Colonic mucosa (tissue), 4 donors: ENCODE data around the gene CPLX3. TPM values are rescaled to one million over a fixed set of nuclear protein-coding genes. Genes with fewer than 3 reads are reported as not detected.

Experiments
- DNase-seq: peaks from one replicate; pipeline ENCODE4 v3.0.0-alpha.2; 2020
- H3K27ac ChIP-seq: fragments of 200-600 bp; one replicate; pipeline ENCODE4 v1.8.0; 2021
- H3K27me3 ChIP-seq: fragments of 200-600 bp; one replicate; pipeline ENCODE4 v1.8.0; 2021
- H3K36me3 ChIP-seq: fragments of 200-600 bp; one replicate; pipeline ENCODE4 v1.8.0; 2021
- H3K4me1 ChIP-seq: fragments of 200-600 bp; one replicate; pipeline ENCODE4 v1.8.0; 2021; ENCODE audit warnings: mild to moderate bottlenecking
- H3K4me3 ChIP-seq: fragments of 200-600 bp; one replicate; pipeline ENCODE4 v1.8.0; 2021
- H3K9ac ChIP-seq, 2 donors: one replicate each; pipeline ENCODE4 v1.7.0; 2013; ENCODE audit warnings: control low read depth in 2 of 2, low read depth in 2 of 2, low read length in 2 of 2
- H3K9me3 ChIP-seq: fragments of 200-600 bp; one replicate; pipeline ENCODE4 v1.8.0; 2021
- intact Hi-C: fragments of 100-400 bp; cut with DNase I; formaldehyde crosslinking; loops from one replicate; pipeline ENCODE4 v1.14.1; 2022
- total RNA-seq, 2 donors: library from RNA; stranded (reverse); fragmentation: NEBNext Ultra II Directional in 1 of 2; extraction: Animal tissue kit (Norgen Biotek cat#: 25700) in 1 of 2; gene quantifications; one replicate each; pipeline ENCODE4 v1.2.1, GENCODE V29; 2021
- TF ChIP-seq, protein P1 (sequence below): fragments of 200-600 bp; IDR thresholded peaks from one replicate; pipeline ENCODE4 v1.8.0; 2022; ENCODE audit warnings: antibody characterized with exemption, mild to moderate bottlenecking
- donor health status: healthy.
- donor health status: DM: no; HTN: no; CAD: no.
- donor health status: DM: no; HTN: no; CAD: no.

Gene CPLX3
- total RNA-seq, 2 donors from 2014 or later, result not detected

DNA sequence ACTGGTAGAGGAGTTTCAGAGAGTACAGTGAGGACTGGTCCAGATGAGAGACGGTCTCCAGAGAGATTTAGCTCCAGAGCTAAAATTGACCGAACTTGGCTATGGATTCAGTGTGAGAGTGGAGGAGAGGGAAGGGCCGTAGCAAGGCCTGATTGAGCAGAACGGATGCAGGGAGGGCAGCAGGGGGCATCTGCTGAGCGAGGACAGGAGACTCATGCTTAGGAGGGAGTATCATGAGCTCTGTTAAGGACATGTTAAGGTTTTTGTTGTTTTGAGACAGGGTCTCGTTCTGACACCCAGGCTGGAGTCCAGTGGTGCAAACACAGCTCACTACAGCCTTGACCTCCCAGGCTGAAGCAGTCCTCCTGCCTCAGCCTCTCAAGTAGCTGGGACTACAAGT, 21.5 kb upstream of the CPLX3 start:
- Histone ChIP-seq H3K9me3 (no peaks in the 10 kb centered on the region), H3K4me3 (no peak overlapping the region), H3K4me1 (peaks cover 2% of the 10 kb centered on the region), H3K27ac (no peak overlapping the region), H3K9ac (no peak overlapping the region), H3K27me3 (no peaks in the 10 kb centered on the region), H3K36me3 (peaks cover 25% of the 10 kb centered on the region)
- no peak for DNase-seq
- intact Hi-C loops, result no loop called here
- TF ChIP-seq, protein P1, sequence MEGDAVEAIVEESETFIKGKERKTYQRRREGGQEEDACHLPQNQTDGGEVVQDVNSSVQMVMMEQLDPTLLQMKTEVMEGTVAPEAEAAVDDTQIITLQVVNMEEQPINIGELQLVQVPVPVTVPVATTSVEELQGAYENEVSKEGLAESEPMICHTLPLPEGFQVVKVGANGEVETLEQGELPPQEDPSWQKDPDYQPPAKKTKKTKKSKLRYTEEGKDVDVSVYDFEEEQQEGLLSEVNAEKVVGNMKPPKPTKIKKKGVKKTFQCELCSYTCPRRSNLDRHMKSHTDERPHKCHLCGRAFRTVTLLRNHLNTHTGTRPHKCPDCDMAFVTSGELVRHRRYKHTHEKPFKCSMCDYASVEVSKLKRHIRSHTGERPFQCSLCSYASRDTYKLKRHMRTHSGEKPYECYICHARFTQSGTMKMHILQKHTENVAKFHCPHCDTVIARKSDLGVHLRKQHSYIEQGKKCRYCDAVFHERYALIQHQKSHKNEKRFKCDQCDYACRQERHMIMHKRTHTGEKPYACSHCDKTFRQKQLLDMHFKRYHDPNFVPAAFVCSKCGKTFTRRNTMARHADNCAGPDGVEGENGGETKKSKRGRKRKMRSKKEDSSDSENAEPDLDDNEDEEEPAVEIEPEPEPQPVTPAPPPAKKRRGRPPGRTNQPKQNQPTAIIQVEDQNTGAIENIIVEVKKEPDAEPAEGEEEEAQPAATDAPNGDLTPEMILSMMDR, result no peak

DNA sequence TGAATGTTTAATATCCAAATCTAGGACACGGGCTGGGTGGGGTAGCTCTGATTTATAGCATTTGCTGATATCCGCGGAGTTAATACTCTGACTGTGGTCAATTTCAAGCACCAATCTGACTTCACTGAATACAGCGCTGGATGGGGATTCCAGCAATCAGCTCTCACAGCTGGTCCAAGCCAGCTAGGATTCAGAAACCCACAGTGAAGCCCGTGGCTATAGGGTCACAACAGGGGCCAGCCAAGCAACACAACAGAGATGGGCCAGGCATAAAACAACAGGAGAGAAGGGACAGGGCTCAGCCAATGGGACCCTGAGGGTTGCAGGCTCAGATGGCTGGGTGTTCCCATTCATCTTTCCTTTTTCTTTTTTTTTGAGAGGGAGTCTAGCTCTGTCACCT, 19.1 kb upstream of the CPLX3 start:
- DNase-seq, result no peak
- intact Hi-C loops, result no loop called here
- Histone ChIP-seq H3K4me3 (no peak overlapping the region), H3K27me3 (no peaks in the 10 kb centered on the region), H3K27ac (no peak overlapping the region), H3K36me3 (peaks cover 11% of the 10 kb centered on the region), H3K9me3 (no peaks in the 10 kb centered on the region), H3K4me1 (no peaks in the 10 kb centered on the region), H3K9ac (peak overlapping the region in 1 of 2 donors; percentile 14)
- TF ChIP-seq, protein P1, result no peak

DNA sequence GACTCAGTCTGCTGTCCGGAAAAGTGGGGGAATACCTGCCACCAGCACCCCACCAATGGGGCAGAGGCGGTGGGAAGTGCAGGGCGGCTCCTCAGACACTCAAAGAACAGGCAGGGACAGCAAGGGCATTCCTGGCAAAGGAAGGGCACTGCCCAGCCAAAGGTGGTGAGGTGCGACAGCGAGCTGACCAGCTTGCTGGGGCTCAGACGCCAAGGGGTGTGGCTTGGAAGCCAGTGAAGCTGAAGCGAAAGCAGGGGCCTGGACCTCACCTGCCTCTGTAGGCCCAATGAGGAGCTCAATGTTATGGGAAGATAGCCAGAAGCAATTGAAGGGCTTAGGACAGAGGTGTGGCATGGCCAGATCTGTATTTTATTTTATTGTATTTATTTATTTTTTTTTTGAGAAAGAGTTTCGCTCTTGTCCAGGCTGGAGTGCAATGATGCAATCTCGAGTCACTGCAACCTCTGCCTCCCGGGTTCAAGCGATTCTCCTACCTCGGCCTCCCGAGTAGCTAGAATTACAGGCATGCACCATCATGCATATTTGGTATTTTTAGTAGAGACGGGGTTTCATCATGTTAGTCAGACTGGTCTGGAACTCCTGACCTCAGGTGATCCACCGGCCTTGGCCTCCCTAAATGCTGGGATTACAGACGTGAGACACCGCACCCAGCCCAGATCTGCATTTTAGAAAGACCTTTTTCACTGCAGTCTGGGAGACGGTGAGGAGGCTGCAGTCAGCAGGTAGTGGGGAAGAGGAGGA, 18.2 kb upstream of the CPLX3 start:
- Histone ChIP-seq H3K27ac (peak overlapping the region; percentile 31), H3K27me3 (no peaks in the 10 kb centered on the region), H3K4me3 (no peak overlapping the region), H3K4me1 (no peaks in the 10 kb centered on the region), H3K36me3 (peaks cover 5% of the 10 kb centered on the region), H3K9me3 (no peaks in the 10 kb centered on the region), H3K9ac (peak overlapping the region in 1 of 2 donors; percentile 4)
- DNase-seq, result peak; percentile 62
- TF ChIP-seq, protein P1, result no peak
- intact Hi-C loops, result no loop called here

DNA sequence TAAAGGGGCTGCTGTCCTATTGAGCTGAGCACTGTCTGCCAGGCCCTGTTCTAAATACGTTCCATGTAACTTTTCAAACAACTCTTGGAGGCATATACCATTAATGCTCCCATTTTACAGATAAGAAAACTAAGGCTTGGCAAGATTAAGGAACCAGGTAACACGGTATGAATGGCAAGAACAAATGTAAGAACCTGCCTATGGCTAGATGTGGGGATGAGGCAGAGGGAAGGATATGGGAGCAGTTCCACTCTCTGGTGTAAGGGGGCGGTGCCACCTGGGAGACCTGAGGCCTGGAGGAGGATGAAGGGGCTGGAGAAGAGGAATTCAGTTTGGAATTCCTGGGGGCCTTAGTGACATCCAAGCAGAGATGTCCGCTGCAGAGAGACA, 17.6 kb upstream of the CPLX3 start:
- Histone ChIP-seq H3K27me3 (no peaks in the 10 kb centered on the region), H3K4me1 (no peaks in the 10 kb centered on the region), H3K9ac (no peak overlapping the region), H3K4me3 (no peak overlapping the region), H3K36me3 (no peaks in the 10 kb centered on the region), H3K9me3 (no peaks in the 10 kb centered on the region), H3K27ac (no peak overlapping the region)
- DNase-seq, result no peak
- TF ChIP-seq, protein P1, result no peak
- intact Hi-C loops, result no loop called here

DNA sequence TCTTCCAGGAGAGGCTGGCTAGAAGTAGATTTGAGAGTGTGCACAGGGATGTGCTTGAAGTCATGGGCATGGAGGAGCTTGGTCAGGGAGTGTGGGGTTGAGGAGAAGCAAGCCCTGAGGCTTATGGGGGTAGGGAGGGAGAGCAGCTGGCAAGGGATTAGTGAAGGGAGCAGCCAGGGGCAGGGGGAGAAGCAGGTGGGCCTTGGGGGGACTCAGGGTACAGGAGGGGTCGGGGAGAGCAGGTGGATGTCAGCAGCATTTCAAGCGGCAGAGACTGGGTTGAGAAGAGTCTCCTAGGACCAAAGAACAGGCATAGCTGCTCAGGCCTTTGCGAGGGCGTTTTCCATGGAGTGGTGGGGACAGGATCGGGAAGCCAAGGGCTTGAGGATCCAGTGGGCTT, 17.2 kb upstream of the CPLX3 start:
- Histone ChIP-seq H3K9ac (no peak overlapping the region), H3K9me3 (no peaks in the 10 kb centered on the region), H3K27ac (no peak overlapping the region), H3K4me3 (no peak overlapping the region), H3K36me3 (no peaks in the 10 kb centered on the region), H3K4me1 (no peaks in the 10 kb centered on the region), H3K27me3 (no peaks in the 10 kb centered on the region)
- intact Hi-C loops, result no loop called here
- TF ChIP-seq, protein P1, result no peak
- no peak for DNase-seq
